IgD-negative memory B cell (primary cell): Measurements from ENCODE around the gene GJA5. TPM values are rescaled to one million over a fixed set of nuclear protein-coding genes. Genes with fewer than 3 reads are reported as not detected.

Source experiments
- H3K27ac Mint-ChIP-seq, 3 donors: one replicate each; pipeline ENCODE4 v1.8.0; 2020 to 2022; ENCODE audit warnings: mild to moderate bottlenecking in 3 of 3, mixed read lengths in 3 of 3, moderate library complexity in 1 of 3
- H3K27me3 Mint-ChIP-seq: one replicate; pipeline ENCODE4 v1.8.0; 2021; ENCODE audit warnings: mixed read lengths
- H3K36me3 Mint-ChIP-seq: one replicate; pipeline ENCODE4 v1.8.0; 2020; ENCODE audit warnings: mild to moderate bottlenecking, mixed read lengths
- H3K4me1 Mint-ChIP-seq, 3 donors: one replicate each; pipeline ENCODE4 v1.8.0; 2020 to 2022; ENCODE audit warnings: mixed read lengths in 3 of 3, mild to moderate bottlenecking in 1 of 3
- H3K4me3 Mint-ChIP-seq, 4 donors: one replicate each; pipeline ENCODE4 v1.8.0; 2020 to 2022; ENCODE audit warnings: mild to moderate bottlenecking in 4 of 4, mixed read lengths in 4 of 4, moderate library complexity in 3 of 4
- H3K9me3 Mint-ChIP-seq, 3 donors: one replicate each; pipeline ENCODE4 v1.8.0; 2020 to 2021; ENCODE audit warnings: mixed read lengths in 3 of 3, mild to moderate bottlenecking in 1 of 3
- polyA plus RNA-seq: library from polyadenylated mRNA; unstranded; fragments of 300-500 nt; fragmentation: Illumina TruSeq; gene quantifications from one replicate; pipeline ENCODE4 v1.2.3, GENCODE V29; 2021

Gene GJA5
- polyA plus RNA-seq: not detected

- Mint-ChIP-seq H3K36me3 (peaks cover 2% of the 10 kb centered on the region), H3K27me3 (no peaks in the 10 kb centered on the region), H3K9me3 (no peaks in the 10 kb centered on the region), H3K4me1 (peaks cover 17 to 25% (median 18%) of the 10 kb centered on the region in 3 donors), H3K27ac (peak within 1 kb of the TSS in 1 of 3 donors; percentile 58), H3K4me3 (no peak within 1 kb of the TSS)
These were observed at the start of gene GJA5 for GRCh38 chr1:147760481-147761260. Gene GJA5, minus strand, starts transcription at chr1:147760602. Its CDS starts 1,364 bp downstream, at chr1:147759238.

- Mint-ChIP-seq H3K4me1 (no peaks in the 10 kb centered on the region), H3K36me3 (peaks cover 2% of the 10 kb centered on the region), H3K27me3 (peaks cover 9% of the 10 kb centered on the region), H3K4me3 (no peak overlapping the region), H3K27ac (no peak overlapping the region), H3K9me3 (no peaks in the 10 kb centered on the region)
These were observed 48.8 kb upstream of the GJA5 start for GRCh38 chr1:147809236-147809635.

- Mint-ChIP-seq H3K4me3 (no peak overlapping the region), H3K27ac (no peak overlapping the region), H3K4me1 (no peaks in the 10 kb centered on the region), H3K36me3 (no peaks in the 10 kb centered on the region), H3K9me3 (no peaks in the 10 kb centered on the region), H3K27me3 (peaks cover 9% of the 10 kb centered on the region)
These were observed 47.6 kb upstream of the GJA5 start for GRCh38 chr1:147808025-147808424.

- Mint-ChIP-seq H3K27me3 (peaks cover 7% of the 10 kb centered on the region), H3K4me3 (no peak overlapping the region), H3K27ac (no peak overlapping the region), H3K36me3 (no peaks in the 10 kb centered on the region), H3K9me3 (peaks cover 0 to under 1% (median 0%) of the 10 kb centered on the region in 3 donors), H3K4me1 (no peaks in the 10 kb centered on the region)
These were observed 47.0 kb upstream of the GJA5 start for GRCh38 chr1:147807405-147807804.

GRCh38 chr1:147804942-147805723, 44.7 kb upstream of the GJA5 start:
- Mint-ChIP-seq H3K4me3 (no peak overlapping the region), H3K27me3 (peaks cover 5% of the 10 kb centered on the region), H3K27ac (no peak overlapping the region)

GRCh38 chr1:147800804-147801203, 40.4 kb upstream of the GJA5 start:
- Mint-ChIP-seq H3K27ac (no peak overlapping the region), H3K36me3 (peaks cover 3% of the 10 kb centered on the region), H3K9me3 (peaks cover 0 to 1% (median 0%) of the 10 kb centered on the region in 3 donors), H3K27me3 (peaks cover 10% of the 10 kb centered on the region), H3K4me3 (no peak overlapping the region), H3K4me1 (no peaks in the 10 kb centered on the region)

More at GRCh38 chr1:147804942-147805723, 44.7 kb upstream of the GJA5 start:
- Mint-ChIP-seq H3K36me3 (no peaks in the 10 kb centered on the region), H3K9me3 (peaks cover 0 to 1% (median 0%) of the 10 kb centered on the region in 3 donors), H3K4me1 (no peaks in the 10 kb centered on the region)

GRCh38 chr1:147798731-147799130, 38.3 kb upstream of the GJA5 start:
- Mint-ChIP-seq H3K4me1 (no peaks in the 10 kb centered on the region), H3K4me3 (no peak overlapping the region), H3K27me3 (peaks cover 12% of the 10 kb centered on the region), H3K36me3 (peaks cover 3% of the 10 kb centered on the region), H3K9me3 (peaks cover 0 to 1% (median 0%) of the 10 kb centered on the region in 3 donors), H3K27ac (no peak overlapping the region)

- H3K27ac Mint-ChIP-seq: no peak overlapping the region
- no peak overlapping the region for H3K4me3 Mint-ChIP-seq
- H3K4me1 Mint-ChIP-seq: no peaks in the 10 kb centered on the region
- H3K9me3 Mint-ChIP-seq: no peaks in the 10 kb centered on the region
- H3K36me3 Mint-ChIP-seq: peaks cover 3% of the 10 kb centered on the region
- peaks cover 8% of the 10 kb centered on the region for H3K27me3 Mint-ChIP-seq
These were observed 34.2 kb upstream of the GJA5 start for GRCh38 chr1:147794570-147794969.

GRCh38 chr1:147791876-147792275, 31.5 kb upstream of the GJA5 start:
- H3K36me3 Mint-ChIP-seq: peaks cover 3% of the 10 kb centered on the region
- H3K4me3 Mint-ChIP-seq: no peak overlapping the region
- H3K4me1 Mint-ChIP-seq: no peaks in the 10 kb centered on the region
- H3K27ac Mint-ChIP-seq: no peak overlapping the region
- no peaks in the 10 kb centered on the region for H3K9me3 Mint-ChIP-seq
- H3K27me3 Mint-ChIP-seq: peaks cover 10% of the 10 kb centered on the region

- Mint-ChIP-seq H3K9me3 (no peaks in the 10 kb centered on the region), H3K4me1 (no peaks in the 10 kb centered on the region), H3K27me3 (peaks cover 9% of the 10 kb centered on the region), H3K27ac (no peak overlapping the region), H3K4me3 (no peak overlapping the region), H3K36me3 (peaks cover 1% of the 10 kb centered on the region)
These were observed 27.4 kb upstream of the GJA5 start for GRCh38 chr1:147787765-147788164.

- Mint-ChIP-seq H3K27ac (no peak overlapping the region), H3K27me3 (peaks cover 13% of the 10 kb centered on the region), H3K9me3 (no peaks in the 10 kb centered on the region), H3K36me3 (peaks cover 1% of the 10 kb centered on the region), H3K4me3 (no peak overlapping the region), H3K4me1 (no peaks in the 10 kb centered on the region)
These were observed 26.1 kb upstream of the GJA5 start for GRCh38 chr1:147786536-147786935.

- H3K36me3 Mint-ChIP-seq: peaks cover 1% of the 10 kb centered on the region
- H3K27ac Mint-ChIP-seq: no peak overlapping the region
- H3K4me3 Mint-ChIP-seq: no peak overlapping the region
- peaks cover 13% of the 10 kb centered on the region for H3K27me3 Mint-ChIP-seq
- no peaks in the 10 kb centered on the region for H3K4me1 Mint-ChIP-seq
- H3K9me3 Mint-ChIP-seq: no peaks in the 10 kb centered on the region
These were observed 25.5 kb upstream of the GJA5 start for GRCh38 chr1:147785794-147786506.

- no peak overlapping the region for H3K27ac Mint-ChIP-seq
- no peaks in the 10 kb centered on the region for H3K9me3 Mint-ChIP-seq
- H3K4me1 Mint-ChIP-seq: no peaks in the 10 kb centered on the region
- peaks cover 13% of the 10 kb centered on the region for H3K27me3 Mint-ChIP-seq
- peaks cover 1% of the 10 kb centered on the region for H3K36me3 Mint-ChIP-seq
- no peak overlapping the region for H3K4me3 Mint-ChIP-seq
These were observed 24.5 kb upstream of the GJA5 start for GRCh38 chr1:147784941-147785340.

- Mint-ChIP-seq H3K27me3 (peaks cover 16% of the 10 kb centered on the region), H3K4me1 (no peaks in the 10 kb centered on the region), H3K36me3 (peaks cover 1% of the 10 kb centered on the region), H3K9me3 (no peaks in the 10 kb centered on the region), H3K27ac (no peak overlapping the region), H3K4me3 (no peak overlapping the region)
These were observed 20.7 kb upstream of the GJA5 start for GRCh38 chr1:147781056-147781471.

GRCh38 chr1:147777694-147778093, 17.3 kb upstream of the GJA5 start:
- H3K4me1 Mint-ChIP-seq: no peaks in the 10 kb centered on the region
- peaks cover 29% of the 10 kb centered on the region for H3K27me3 Mint-ChIP-seq
- H3K4me3 Mint-ChIP-seq: peak overlapping the region in 1 of 4 donors; percentile 39
- H3K36me3 Mint-ChIP-seq: no peaks in the 10 kb centered on the region
- no peak overlapping the region for H3K27ac Mint-ChIP-seq
- H3K9me3 Mint-ChIP-seq: no peaks in the 10 kb centered on the region
